H1 (cell line): Measurements from ENCODE around the gene FBXO7. TPM values are rescaled to one million over a fixed set of nuclear protein-coding genes. Genes with fewer than 3 reads are reported as not detected.

Source experiments
- KDM1A ChIP-seq: fragments of 200-600, 300-600 bp; sonication (generic); IDR thresholded peaks from 2 replicates; pipeline ENCODE4 v1.7.1; 2016; ENCODE audit warnings: mild to moderate bottlenecking, low read length, borderline replicate concordance
- NRF1 ChIP-seq: IDR thresholded peaks from 2 replicates; pipeline ENCODE4 v1.6.1; 2011; ENCODE audit warnings: mild to moderate bottlenecking, low read depth, low read length, improper control_type of control experiment
- PHF8 ChIP-seq: fragments of 200-600 bp; sonication (generic); conservative IDR thresholded peaks from 2 replicates; pipeline ENCODE4 v1.7.1; 2012; ENCODE audit warnings: low read depth, mild to moderate bottlenecking, inconsistent platforms, low read length, moderate library complexity
- polyA plus RNA-seq, 7 experiments: library from polyadenylated mRNA; depleted of rRNA in 3 of 7; stranded (reverse) in 5 of 7; unstranded in 2 of 7; fragments of >200 nt in 5 of 7; fragments of 200-250 nt in 2 of 7; gene quantifications; 1 replicate in 5 of 7; 2 replicates in 1 of 7; 4 replicates in 1 of 7; pipeline versions ENCODE4 v1.2.1 to v1.2.3, GENCODE V29; 2011 to 2013; ENCODE audit warnings: missing spikeins in 2 of 7, mixed read lengths in 2 of 7
- total RNA-seq: library from RNA; stranded (reverse); fragmentation: NEBNext Ultra II Directional; extraction: Animal tissue kit (Norgen Biotek cat#: 25700); gene quantifications from 2 replicates; pipeline ENCODE4 v1.2.1, GENCODE V29; 2021

The FBXO7 gene
- total and polyA plus RNA-seq, 2 of the 8 experiments (the other 6 are each of a cell fraction or from before 2014, with no cell fraction given): 62.7 to 76.1 TPM

- TF ChIP-seq KDM1A (no peak), NRF1 (no peak), PHF8 (no peak)
Observed at GRCh38 chr22:32533265-32534111, 58.9 kb downstream of the FBXO7 start (continued).
